Astrocyte (in vitro differentiated cells and primary cell): ENCODE results near the gene TMEM184B. TPM values are rescaled to one million over a fixed set of nuclear protein-coding genes. Genes with fewer than 3 reads are reported as not detected.
A peak's percentile ranks its signal among the peaks of the same experiment; 100 is the strongest.

ENCODE experiments used
- DNase-seq: peaks from one replicate; pipeline ENCODE4 v3.0.0-alpha.2; 2010; ENCODE audit warnings: low read depth
- FAIRE-seq: peaks from 2 replicates; lab custom pipeline; 2011; peaks lifted over from hg19 to GRCh38; lab: Jason Lieb, UNC
- H2AFZ ChIP-seq: 2 replicates; pipeline ENCODE4 v1.6.0; 2012; ENCODE audit warnings: low read depth, low read length, inconsistent platforms
- H3K27ac ChIP-seq: 2 replicates; pipeline ENCODE4 v1.5.1; 2011; ENCODE audit warnings: low read depth, low read length, inconsistent platforms
- H3K27me3 ChIP-seq: 2 replicates; pipeline ENCODE4 v1.6.0; 2011; ENCODE audit warnings: low read length, inconsistent platforms; ENCODE audit not compliant: insufficient read depth
- H3K36me3 ChIP-seq: 2 replicates; pipeline ENCODE4 v1.5.1; 2011; ENCODE audit warnings: low read length, inconsistent platforms; ENCODE audit not compliant: insufficient read depth
- H3K4me1 ChIP-seq: 2 replicates; pipeline ENCODE4 v1.5.1; 2011; ENCODE audit warnings: low read length, inconsistent platforms; ENCODE audit not compliant: insufficient read depth
- H3K4me2 ChIP-seq: 2 replicates; pipeline ENCODE4 v1.6.0; 2012; ENCODE audit warnings: low read length, inconsistent platforms
- H3K4me3 ChIP-seq: 2 replicates; pipeline ENCODE4 v1.5.1; 2011; ENCODE audit warnings: low read depth, mild to moderate bottlenecking, low read length, inconsistent platforms; ENCODE audit not compliant: insufficient read depth
- H3K79me2 ChIP-seq: 2 replicates; pipeline ENCODE4 v1.6.0; 2012; ENCODE audit warnings: mild to moderate bottlenecking, low read length, inconsistent platforms; ENCODE audit not compliant: insufficient read depth
- H3K9ac ChIP-seq: 2 replicates; pipeline ENCODE4 v1.6.0; 2012; ENCODE audit warnings: mild to moderate bottlenecking, low read length, inconsistent platforms
- H3K9me3 ChIP-seq: 2 replicates; pipeline ENCODE4 v1.5.1; 2012; ENCODE audit warnings: low read depth, mild to moderate bottlenecking, low read length, inconsistent platforms; ENCODE audit not compliant: insufficient read depth
- H4K20me1 ChIP-seq: 2 replicates; pipeline ENCODE4 v1.6.0; 2012; ENCODE audit warnings: low read length, inconsistent platforms; ENCODE audit not compliant: insufficient read depth
- H3K27ac Mint-ChIP-seq: one replicate; pipeline ENCODE4 v1.8.0; 2021; ENCODE audit warnings: mild to moderate bottlenecking, mixed read lengths; ENCODE audit not compliant: unreplicated experiment
- H3K27me3 Mint-ChIP-seq: one replicate; pipeline ENCODE4 v1.8.0; 2021; ENCODE audit warnings: low read depth, mixed read lengths; ENCODE audit not compliant: unreplicated experiment
- H3K36me3 Mint-ChIP-seq: one replicate; pipeline ENCODE4 v1.8.0; 2021; ENCODE audit warnings: low read depth, mixed read lengths; ENCODE audit not compliant: unreplicated experiment
- H3K4me1 Mint-ChIP-seq: one replicate; pipeline ENCODE4 v1.8.0; 2021; ENCODE audit warnings: low read depth, mixed read lengths; ENCODE audit not compliant: unreplicated experiment
- H3K4me3 Mint-ChIP-seq: one replicate; pipeline ENCODE4 v1.8.0; 2021; ENCODE audit warnings: mild to moderate bottlenecking, moderate library complexity, mixed read lengths; ENCODE audit not compliant: unreplicated experiment
- H3K9me3 Mint-ChIP-seq: one replicate; pipeline ENCODE4 v1.8.0; 2021; ENCODE audit warnings: mild to moderate bottlenecking, mixed read lengths; ENCODE audit not compliant: unreplicated experiment
- CTCF ChIP-seq: IDR thresholded peaks from 2 replicates; pipeline ENCODE4 v1.5.1; 2011; ENCODE audit warnings: low read depth, mild to moderate bottlenecking, inconsistent platforms, low read length, moderate library complexity; ENCODE audit not compliant: insufficient read depth
- EZH2 ChIP-seq: IDR thresholded peaks from 2 replicates; pipeline ENCODE4 v1.6.1; 2012; ENCODE audit warnings: mild to moderate bottlenecking, low read length, inconsistent platforms; ENCODE audit not compliant: insufficient read depth
- total RNA-seq: library from RNA; stranded (reverse); gene quantifications from 2 replicates; pipeline ENCODE4 v1.2.1, GENCODE V29; 2021

The TMEM184B gene
- total RNA-seq, 1 donor from 2014 or later = 109 TPM

- H3K4me3 ChIP-seq = peak overlapping the region; percentile 89
- H3K27ac ChIP-seq = peak overlapping the region; percentile 91
- peaks cover 9% of the 10 kb centered on the region for H3K36me3 ChIP-seq
- no peak overlapping the region for H2AFZ ChIP-seq
- no peak for FAIRE-seq
- H3K4me2 ChIP-seq = peak overlapping the region; percentile 96
- no peaks in the 10 kb centered on the region for H3K27me3 ChIP-seq
- Mint-ChIP-seq H3K27ac (peak overlapping the region; percentile 66), H3K9me3 (no peaks in the 10 kb centered on the region), H3K27me3 (no peaks in the 10 kb centered on the region), H3K36me3 (peaks cover 6% of the 10 kb centered on the region), H3K4me1 (peaks cover 52% of the 10 kb centered on the region), H3K4me3 (peak overlapping the region; percentile 97)
- H3K4me1 ChIP-seq = peaks cover 71% of the 10 kb centered on the region
- TF ChIP-seq CTCF (no peak), EZH2 (no peak)
- peaks cover 77% of the 10 kb centered on the region for H3K79me2 ChIP-seq
- peak overlapping the region; percentile 100 for H3K9ac ChIP-seq
- peak; percentile 52 for DNase-seq
- H4K20me1 ChIP-seq = peaks cover 72% of the 10 kb centered on the region
- no peaks in the 10 kb centered on the region for H3K9me3 ChIP-seq
Measured at GRCh38 chr22:38314051-38314932, 41.5 kb upstream of the TMEM184B start.

- no peaks in the 10 kb centered on the region for H3K27me3 Mint-ChIP-seq
- H3K9me3 ChIP-seq = no peaks in the 10 kb centered on the region
- no peak overlapping the region for H2AFZ ChIP-seq
- peak overlapping the region; percentile 91 for H3K27ac ChIP-seq
- peaks cover 58% of the 10 kb centered on the region for H3K4me1 Mint-ChIP-seq
- peaks cover 85% of the 10 kb centered on the region for H3K79me2 ChIP-seq
- H4K20me1 ChIP-seq = peaks cover 80% of the 10 kb centered on the region
- H3K36me3 ChIP-seq = peaks cover 12% of the 10 kb centered on the region
- H3K4me2 ChIP-seq = peak overlapping the region; percentile 96
- FAIRE-seq (no peak), DNase-seq (peak; percentile 93)
- peak overlapping the region; percentile 89 for H3K4me3 ChIP-seq
- peak overlapping the region; percentile 97 for H3K4me3 Mint-ChIP-seq
- no peaks in the 10 kb centered on the region for H3K9me3 Mint-ChIP-seq
- H3K9ac ChIP-seq = peak overlapping the region; percentile 100
- H3K4me1 ChIP-seq = peaks cover 71% of the 10 kb centered on the region
- no peak for TF ChIP-seq EZH2
- no peak for TF ChIP-seq CTCF
- H3K27ac Mint-ChIP-seq = peak overlapping the region; percentile 68
- H3K36me3 Mint-ChIP-seq = peaks cover 10% of the 10 kb centered on the region
- H3K27me3 ChIP-seq = no peaks in the 10 kb centered on the region
Measured at GRCh38 chr22:38313384-38313955, 40.7 kb upstream of the TMEM184B start.
